ENCODE measurements around the gene CNN2. TPM values are rescaled to one million over a fixed set of nuclear protein-coding genes. Genes with fewer than 3 reads are reported as not detected.

Gene CNN2
- 122 and 196 TPM in 2 replicates for total RNA-seq (2014; rRNA removed; shearing (Covaris generic))
- 152 and 160 TPM in 2 replicates for polyA plus RNA-seq (2015; cell fraction: cytosol; rRNA removed)
- polyA plus RNA-seq (2015; cell fraction: nucleus; rRNA removed): 94.6 and 96.7 TPM in 2 replicates

DNA sequence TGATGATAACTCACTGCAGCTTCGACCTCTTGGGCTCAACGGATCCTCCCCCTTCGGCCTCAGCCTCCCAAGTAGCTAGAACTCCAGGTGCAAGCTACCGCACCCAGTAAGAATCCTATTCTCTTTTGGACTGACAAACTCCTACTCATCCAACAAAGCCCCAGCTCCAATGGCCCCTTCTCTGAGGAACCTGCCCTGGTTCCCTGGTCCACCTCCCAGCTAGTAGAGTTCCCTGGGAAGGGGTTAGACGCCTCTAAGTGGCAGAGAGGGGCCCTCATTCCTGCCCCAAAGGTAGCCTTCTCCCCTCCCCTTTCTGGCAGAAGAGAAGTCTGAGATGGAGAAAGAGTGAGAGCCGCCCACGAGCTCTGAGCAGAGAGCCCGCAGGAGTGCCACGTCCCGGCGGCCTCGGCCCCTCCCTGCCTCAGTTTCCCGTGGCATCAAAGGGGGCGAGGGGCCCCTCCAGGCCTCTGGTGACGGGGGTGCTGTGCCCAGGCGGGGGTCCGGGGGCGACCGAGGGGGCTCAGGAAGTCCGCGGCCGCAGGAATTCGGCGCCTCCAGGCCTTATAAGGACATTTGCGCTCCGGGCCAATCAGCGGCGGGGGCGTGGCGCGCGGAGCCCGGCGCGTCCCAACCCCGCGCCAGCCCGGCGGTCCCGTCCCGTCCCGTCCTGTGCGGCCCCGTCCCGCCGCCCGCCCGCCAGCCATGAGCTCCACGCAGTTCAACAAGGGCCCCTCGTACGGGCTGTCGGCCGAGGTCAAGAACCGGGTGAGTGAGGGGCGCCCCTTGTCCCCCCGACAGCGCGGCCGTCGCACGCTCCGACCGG, at the start of gene CNN2:
Gene CNN2 (plus strand): TSS at position 649 of the 823 bp plus-strand sequence. CDS start 54 bp downstream, at position 703.
- peak; percentile 70 for DNase-seq (ENCODE audit: low read depth)

DNA sequence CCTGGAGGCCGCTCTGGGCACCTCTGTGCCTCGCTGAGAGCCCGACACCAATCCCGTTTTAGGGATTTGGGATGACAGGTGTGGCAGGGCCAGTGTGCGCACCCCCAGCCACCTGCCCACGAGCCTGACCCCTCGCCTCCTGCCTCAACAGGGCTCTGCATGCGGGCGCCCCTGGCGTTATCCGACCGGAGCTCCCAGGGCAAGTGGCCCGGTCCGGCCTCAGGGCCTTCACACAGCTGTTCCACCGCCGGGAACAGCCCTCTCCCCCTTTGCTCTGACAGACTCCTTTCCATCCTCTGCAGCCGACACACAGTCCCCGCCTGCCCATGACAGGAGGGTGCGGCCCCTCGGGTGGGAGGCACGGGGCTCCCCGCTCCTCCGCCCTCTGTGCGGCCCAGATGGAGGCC, 49.3 kb upstream of the CNN2 start:
- DNase-seq (ENCODE audit: low read depth): no peak

DNA sequence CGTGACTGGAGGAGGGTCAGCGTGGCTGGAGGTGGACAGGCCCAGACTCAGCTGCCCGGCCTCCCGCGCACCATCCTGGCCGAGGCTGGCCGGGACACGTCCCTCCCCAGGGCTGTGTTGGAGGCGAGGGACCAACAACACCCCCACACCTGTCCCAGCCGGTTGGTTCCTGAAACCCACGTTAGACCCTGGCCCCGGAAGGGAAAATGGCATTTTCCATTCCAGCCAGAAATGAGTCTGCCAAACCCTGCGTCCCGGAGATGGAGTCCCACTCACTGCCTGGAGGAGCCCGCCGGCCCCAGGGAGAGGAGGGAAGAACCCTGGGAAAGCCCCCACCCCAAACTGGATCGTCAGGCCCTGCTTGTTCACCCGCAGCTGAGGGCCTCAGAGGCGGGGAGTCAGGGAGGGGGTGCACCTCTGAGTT, 47.1 kb upstream of the CNN2 start:
- DNase-seq (ENCODE audit: low read depth): no peak

DNA sequence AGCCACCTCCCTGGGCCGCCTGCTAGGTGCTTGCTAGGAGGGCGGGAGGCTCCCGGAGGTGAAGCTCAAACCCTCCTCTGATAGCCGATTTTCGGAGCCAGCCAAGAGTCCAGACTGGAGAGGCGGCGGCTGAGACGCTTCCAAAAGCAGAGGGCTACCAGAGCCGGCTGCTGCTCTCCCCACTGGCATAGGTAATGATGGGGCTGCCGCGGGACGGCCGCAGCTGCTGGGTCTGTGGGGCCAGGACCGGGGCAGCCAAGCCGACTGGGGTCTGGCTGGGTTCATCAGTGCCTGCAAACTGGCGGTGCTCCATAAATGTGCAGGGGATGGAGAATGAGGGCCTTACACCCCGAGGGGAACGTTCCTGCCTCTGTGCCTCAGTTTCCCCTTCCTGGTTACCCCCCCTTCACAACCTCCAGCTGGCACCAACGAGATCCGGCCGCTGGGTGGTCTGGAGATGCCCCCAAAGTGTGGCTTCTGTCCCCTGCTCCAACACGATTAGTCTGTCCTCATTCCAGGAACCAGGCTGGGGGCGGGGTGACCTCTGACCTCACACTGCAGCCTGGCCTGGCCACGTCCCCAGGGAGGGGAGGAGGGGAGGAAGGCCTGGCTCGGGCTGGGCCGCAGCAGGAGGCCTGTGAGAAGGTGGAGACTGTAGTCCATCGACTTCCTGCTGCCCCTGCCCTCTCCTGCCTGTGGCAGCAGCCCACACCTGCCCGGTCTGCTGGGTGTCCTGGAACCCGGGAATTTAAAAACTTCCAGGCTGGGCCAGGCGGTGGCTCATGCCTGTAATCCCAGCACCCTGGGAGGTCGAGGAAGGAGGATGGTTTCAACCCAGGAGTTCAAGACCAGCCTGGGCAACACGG, 46.0 kb upstream of the CNN2 start:
- DNase-seq (ENCODE audit: low read depth): no peak

DNA sequence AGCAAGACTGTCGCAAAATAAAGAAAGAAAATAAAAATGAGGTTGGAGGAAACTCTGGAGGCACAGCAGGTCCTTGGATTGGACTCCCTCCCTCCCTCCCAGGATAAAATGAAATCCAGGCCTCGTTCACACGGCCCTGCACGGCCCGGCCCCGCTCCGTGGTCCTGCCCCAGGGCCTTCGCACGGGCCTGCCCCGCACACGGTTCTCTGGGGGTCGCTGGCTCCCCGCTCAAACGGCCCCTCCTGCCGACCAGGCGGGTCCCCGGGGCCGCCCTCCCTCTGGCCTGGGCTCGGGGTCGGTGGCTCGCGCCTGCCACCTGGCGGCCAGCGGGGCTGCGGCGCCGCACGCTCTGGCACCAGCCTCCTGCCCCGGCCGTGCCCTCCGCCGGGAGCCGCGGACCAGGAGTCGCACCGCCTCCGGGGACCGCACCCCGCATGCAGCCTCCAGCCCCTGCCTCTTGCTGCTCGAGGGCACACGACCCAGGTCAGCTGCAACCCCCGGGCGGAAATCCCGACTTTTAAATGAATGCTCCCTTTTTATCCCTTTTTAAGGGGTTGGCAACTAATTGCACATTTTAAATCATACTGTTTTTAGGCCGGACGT, 43.7 kb upstream of the CNN2 start:
- DNase-seq (ENCODE audit: low read depth): peak; percentile 54

DNA sequence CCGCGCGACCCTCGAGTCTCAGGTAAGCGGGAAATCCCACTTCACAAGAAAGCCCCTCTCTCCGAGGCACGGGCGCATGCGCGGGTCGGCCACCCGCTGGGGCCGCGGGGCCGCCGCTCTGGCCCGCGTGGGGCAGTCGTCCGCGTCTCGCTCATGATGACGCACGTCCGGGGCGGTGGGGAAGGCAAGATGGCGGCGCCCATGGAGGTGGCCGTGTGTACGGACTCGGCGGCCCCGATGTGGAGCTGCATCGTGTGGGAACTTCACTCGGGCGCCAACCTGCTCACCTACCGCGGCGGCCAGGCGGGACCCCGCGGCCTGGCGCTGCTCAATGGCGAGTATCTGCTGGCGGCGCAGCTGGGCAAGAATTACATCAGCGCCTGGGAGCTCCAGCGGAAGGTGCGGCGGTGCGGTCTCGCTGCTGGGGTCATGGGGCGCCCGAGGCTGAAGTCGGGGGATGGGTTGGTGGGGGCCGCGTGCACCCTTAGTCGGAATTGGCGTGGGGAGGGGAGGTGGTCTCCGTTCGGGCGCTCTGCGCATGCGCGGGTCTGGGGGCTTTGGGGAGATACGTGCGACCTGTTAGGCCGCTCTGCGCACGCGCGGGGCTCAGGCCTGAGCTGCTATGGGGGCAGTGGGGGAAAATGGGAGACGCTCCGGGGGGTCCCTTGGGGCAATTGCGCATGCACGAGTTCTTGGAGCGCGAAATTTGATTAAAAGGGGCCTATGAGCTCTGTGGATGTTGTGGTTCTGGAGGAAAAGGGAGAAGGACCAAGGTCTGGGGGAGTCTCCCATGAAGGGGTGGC, 42.0 kb upstream of the CNN2 start, which contains the start of gene WDR18:
Gene WDR18 (plus strand): TSS at position 181 of the 803 bp plus-strand sequence. CDS start 9 bp downstream, at position 190.
- DNase-seq (ENCODE audit: low read depth): peak; percentile 78

DNA sequence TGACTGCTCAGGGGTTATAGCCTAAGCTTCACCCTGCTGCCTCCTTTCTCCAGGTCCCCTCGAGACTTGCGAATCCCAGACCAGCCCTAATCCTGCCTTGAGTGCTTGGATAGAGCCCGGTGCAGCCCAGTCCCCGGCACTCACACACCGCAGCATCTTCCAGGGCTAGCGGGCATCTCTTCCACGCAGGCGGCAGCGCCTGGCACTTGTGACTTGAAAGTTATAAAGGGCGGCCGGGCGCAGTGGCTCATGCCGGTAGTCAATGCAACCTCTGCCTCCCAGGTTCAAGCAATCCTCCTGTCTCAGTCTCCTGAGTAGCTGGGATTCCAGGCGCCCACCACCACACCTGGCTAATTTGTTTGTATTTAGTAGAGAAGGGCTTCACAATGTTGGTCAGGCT, 40.3 kb upstream of the CNN2 start:
- DNase-seq (ENCODE audit: low read depth): no peak

DNA sequence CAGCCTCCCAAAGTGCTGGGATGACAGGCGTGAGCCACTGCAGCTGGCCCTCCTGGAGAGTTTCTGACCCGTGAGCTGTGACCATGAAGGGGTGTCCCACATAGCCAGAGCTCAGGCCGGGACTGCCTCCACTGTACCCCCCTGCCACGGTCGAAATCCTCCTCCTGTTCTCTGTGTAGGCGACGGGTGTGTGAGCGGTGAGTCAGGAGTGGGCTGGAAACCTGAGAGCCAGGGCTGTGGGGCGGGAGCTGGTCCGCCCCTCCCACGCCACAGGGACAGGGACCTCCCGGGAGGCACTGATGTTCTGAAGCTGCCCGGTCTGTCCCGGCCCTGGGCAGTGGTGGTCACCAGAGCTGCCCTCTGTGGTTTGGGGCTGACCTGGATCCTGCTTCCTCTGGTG, 38.3 kb upstream of the CNN2 start:
- DNase-seq (ENCODE audit: low read depth): no peak

DNA sequence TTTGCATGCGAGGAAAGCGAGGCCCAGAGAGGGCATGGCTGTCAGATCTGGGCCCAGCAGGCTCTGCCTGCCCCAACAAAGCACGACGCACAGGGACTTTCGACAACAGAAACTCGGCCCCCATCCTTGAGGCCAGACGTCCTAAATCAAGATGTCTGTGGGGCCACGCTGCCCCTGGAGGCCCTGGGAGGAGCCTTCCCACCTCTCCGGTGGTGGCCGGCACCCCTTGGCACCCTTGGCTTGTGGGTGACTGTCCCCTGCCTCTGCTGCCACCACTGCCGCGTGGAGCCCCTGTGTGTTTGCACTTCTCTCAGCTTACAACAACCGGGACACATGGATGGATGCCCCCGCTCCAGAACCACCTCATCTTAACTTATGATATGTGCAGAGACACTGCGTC, 37.9 kb upstream of the CNN2 start:
- DNase-seq (ENCODE audit: low read depth): no peak

DNA sequence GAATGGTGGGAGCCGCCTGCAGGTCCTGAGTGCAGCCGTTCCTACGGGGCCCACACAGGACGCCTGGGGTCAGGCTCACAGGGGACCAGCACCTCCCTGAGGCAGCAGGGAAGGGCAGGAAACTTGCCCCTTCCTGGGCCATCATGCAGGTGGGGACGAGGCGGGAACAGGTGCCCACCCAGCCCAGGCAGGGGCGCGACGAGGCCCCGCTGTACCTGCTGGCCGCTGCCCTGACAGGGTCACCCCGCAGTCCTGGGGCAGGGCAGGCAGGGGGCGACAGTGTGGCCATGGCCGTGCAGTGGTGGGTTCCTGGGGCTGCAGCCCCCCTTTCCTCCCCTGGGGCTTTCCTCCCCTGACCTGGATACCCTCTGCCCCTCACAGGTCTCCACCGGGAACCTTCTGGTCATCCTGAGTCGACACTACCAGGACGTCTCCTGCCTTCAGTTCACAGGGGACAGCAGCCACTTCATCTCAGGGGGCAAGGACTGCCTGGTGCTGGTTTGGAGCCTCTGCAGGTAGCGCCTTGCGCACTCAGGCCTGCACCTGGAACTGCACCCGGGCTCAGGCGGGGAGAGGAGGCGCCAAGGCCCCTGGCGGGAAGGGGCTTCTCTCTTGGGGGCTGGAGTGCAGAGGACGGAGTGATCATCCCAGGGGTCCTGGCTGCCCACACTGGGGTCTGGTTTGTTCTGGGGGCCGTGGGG, 36.9 kb upstream of the CNN2 start:
- no peak for DNase-seq (ENCODE audit: low read depth)

DNA sequence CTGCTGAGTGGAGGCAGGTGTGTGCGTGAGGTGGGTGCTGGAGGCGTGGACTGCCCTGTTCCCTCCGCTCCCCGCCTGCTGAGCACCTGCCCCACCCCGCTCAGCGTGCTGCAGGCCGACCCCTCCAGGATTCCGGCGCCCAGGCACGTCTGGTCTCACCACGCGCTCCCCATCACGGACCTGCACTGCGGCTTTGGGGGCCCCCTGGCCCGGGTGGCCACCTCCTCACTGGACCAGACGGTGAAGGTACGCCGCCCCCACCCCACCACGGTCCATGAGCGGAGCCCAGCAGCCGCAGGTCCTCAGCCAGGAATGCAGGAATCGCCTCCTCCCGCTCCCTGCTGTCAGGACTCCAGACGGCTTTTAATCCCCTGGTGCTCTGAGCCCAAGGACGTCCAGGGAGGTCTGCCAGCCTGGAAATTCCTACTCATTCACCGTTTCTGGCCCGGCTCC, 36.3 kb upstream of the CNN2 start:
- no peak for DNase-seq (ENCODE audit: low read depth)

DNA sequence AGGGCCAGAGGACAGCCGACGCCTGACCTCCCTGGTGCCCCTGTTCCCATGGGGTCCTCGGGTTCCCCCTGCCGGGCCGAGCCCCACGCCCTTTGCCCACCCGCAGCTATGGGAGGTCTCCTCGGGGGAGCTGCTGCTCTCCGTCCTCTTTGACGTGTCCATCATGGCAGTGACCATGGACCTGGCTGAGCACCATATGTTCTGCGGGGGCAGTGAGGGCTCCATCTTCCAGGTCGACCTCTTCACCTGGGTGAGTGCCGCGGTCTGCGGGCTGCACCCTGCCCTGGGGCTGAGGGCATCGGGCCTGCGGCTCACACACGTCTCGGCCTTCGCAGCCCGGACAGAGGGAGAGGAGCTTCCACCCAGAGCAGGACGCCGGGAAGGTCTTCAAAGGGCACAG, 35.7 kb upstream of the CNN2 start:
- DNase-seq (ENCODE audit: low read depth): no peak

DNA sequence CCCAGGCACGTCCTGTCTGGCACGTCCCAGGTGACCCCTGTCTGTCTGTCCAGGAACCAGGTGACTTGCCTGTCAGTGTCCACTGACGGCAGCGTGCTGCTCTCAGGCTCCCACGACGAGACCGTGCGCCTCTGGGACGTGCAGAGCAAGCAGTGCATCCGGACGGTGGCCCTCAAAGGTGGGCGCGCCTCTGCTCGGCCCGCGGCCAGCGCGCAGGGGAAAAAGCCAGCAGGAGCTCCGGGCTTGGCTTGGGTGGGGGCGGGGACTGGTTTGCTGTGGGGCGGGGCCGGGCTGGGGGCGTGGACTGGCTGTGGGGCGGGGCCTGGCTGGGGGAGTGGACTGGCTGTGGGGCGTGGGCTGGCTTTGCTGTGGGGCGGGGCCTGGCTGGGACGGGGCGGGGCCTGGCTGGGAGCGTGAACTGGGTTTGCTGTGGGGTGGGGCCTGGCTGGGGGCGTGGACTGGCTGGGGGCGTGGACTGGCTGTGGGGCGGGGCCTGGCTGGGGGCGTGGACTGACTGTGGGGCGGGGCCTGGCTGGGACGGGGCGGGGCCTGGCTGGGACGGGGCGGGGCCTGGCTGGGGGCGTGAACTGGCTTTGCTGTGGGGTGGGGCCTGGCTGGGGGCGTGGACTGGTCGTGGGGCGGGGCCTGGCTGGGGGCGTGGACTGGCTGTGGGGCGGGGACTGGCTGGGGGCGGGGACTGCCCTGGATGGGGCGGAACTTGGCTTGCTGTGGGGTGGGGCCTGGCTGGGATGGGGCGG, 35.1 kb upstream of the CNN2 start:
- no peak for DNase-seq (ENCODE audit: low read depth)

DNA sequence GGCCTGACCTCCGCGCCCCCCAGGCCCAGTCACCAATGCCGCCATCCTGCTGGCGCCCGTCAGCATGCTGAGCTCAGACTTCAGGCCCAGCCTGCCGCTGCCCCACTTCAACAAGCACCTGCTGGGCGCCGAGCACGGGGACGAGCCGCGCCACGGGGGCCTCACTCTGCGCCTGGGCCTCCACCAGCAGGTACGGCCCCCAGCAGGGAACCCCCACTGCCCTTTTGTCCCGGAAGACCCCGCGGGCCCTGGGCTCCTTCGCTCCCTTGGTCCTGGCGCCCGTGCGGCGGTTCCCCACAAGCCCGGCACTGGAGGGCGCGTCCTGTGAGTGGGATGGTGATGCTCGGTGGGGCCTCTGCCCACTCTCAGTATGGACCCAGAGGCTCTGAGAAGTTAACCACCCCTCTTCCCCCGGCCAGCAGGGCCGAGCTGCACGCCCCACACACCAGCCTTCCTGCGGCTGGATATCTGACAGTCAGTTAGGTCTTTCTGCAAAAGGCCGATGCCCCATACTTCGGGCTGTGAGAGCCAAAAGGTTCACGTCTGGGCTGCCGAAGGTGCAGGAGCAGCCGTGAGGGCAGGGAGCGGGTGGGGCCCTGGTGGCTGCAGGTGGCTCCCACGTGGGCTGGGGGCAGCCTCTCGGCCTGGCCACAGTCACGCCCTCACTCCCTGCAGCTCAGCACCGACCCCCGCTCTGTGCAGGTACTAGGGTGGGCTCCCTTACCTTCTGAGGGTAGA, 34.3 kb upstream of the CNN2 start:
- no peak for DNase-seq (ENCODE audit: low read depth)

DNA sequence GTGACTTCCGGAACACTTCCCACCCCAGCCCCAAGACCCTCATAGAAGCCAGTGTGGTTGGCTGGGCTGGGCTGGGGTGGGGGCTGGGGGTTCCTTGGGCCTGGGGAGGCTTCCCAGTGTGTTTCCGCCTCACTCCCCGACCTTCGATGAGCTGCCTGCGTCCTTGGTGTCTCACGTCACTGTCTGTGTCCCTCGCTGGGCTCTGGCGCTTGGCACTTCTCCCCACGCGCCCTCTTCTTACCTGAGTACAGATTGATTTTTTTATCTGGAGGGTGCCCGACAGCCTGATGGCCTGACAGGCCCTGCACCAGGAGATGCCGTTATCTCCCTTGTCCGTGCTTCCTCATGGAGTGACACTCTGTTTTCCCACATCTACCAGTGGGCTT, 33.7 kb upstream of the CNN2 start:
- DNase-seq (ENCODE audit: low read depth): no peak

DNA sequence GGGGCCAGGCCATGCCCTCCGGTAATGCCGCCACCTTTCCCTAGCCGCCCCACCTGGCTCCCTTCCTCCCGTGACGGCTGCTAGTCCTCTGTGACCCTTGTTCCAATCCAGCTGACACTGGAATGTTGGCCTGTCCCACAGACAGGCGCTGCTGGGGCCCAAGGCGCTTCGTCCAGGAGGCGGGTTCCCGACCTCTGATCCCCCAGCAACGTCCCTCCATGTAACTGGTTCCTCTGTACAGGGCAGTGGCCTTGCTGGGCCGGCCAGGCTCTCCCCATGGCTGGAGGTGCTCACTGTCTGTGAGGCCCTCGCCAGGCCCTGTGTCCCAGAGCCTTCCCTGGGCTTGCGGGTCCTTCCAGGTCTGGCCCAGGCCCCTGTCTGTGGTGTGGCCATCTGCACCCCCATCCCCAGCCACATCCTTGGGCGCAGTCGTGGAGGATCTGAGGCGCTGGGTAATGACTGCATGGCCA, 33.0 kb upstream of the CNN2 start:
- DNase-seq (ENCODE audit: low read depth): no peak

DNA sequence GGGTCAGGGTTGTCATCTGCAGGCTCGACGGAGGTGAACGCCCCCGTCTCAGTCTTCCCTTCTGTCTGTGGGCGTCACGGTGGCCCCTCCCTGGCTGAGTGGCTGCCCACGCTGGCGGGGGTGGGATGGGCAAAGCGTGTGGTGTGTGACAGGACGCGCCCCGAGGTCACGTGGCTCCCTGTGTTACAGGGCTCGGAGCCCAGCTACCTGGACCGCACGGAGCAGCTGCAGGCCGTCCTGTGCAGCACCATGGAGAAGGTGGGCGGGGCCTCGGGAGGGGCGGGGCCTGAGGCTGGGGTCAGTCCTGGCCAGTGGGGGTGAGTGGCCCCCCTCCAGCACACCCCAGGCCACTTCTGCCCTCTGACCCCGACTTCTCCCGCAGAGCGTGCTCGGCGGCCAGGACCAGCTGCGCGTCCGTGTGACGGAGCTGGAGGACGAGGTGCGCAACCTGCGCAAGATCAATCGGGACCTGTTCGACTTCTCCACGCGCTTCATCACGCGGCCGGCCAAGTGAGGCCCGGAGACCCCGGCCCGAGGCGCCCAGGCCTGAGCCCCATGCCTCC, 32.5 kb upstream of the CNN2 start:
- no peak for DNase-seq (ENCODE audit: low read depth)

DNA sequence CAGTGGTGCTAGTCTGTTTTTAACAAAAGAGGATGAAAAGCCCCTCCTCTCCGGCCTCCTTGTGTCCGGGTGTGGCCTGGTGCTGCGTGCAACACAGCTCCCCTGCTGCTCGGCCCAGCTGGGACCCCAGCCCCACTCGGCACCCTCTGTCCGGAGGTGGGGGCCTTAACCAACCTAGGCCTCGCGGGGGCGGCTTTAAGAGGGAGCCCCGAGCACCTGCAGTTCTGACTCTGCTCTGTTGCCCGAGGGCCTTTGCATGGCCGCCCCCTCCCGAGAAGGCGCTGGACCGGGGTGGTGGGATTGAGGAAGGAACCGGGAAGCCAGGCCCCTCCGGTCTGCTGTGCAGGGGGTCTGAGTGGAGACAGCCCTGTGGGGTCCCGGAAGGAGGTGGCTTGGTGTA, 31.9 kb upstream of the CNN2 start:
- no peak for DNase-seq (ENCODE audit: low read depth)

Measured in HT1080 (cell line).